CD4-positive, alpha-beta T cell treated with Interleukin-15 for 4 hours (primary cell): ENCODE data around the gene BNC2.
"Not testable (repeated sequence)": the region's sequence is repeated elsewhere in the genome, so short reads cannot be mapped to it uniquely, and the experiment has no call there.

Experiments
- DNase-seq: peaks from one replicate; pipeline ENCODE4 v3.0.0-alpha.2; 2020; ENCODE audit warnings: low spot score

Gene BNC2

GRCh38 chr9:16487915-16488314 is 382.6 kb downstream of the BNC2 start:
- DNase-seq: no peak

- DNase-seq: no peak
Observed at GRCh38 chr9:16485575-16486321, 384.7 kb downstream of the BNC2 start.

GRCh38 chr9:16485160-16485559 is 385.3 kb downstream of the BNC2 start:
- no peak for DNase-seq

- no peak for DNase-seq
Observed at GRCh38 chr9:16484744-16485143, 385.7 kb downstream of the BNC2 start.

- no peak for DNase-seq
Observed at GRCh38 chr9:16484180-16484579, 386.3 kb downstream of the BNC2 start.

GRCh38 chr9:16482764-16483163 is 387.7 kb downstream of the BNC2 start:
- no peak for DNase-seq

- not testable (repeated sequence) for DNase-seq
Observed at GRCh38 chr9:16480584-16480983, 389.9 kb downstream of the BNC2 start.

- DNase-seq: no peak
Observed at GRCh38 chr9:16475996-16476395, 394.5 kb downstream of the BNC2 start.

- no peak for DNase-seq
Observed at GRCh38 chr9:16475257-16475656, 395.2 kb downstream of the BNC2 start.

- no peak for DNase-seq
Observed at GRCh38 chr9:16469184-16469583, 401.3 kb downstream of the BNC2 start.

- no peak for DNase-seq
Observed at GRCh38 chr9:16461851-16462250, 408.6 kb downstream of the BNC2 start.

- DNase-seq: no peak
Observed at GRCh38 chr9:16461137-16461840, 409.2 kb downstream of the BNC2 start.

- DNase-seq: no peak
Observed at GRCh38 chr9:16460696-16461095, 409.8 kb downstream of the BNC2 start.

- DNase-seq: no peak
Observed at GRCh38 chr9:16459421-16460148, 410.9 kb downstream of the BNC2 start.

- no peak for DNase-seq
Observed at GRCh38 chr9:16458696-16459420, 411.6 kb downstream of the BNC2 start.

- no peak for DNase-seq
Observed at GRCh38 chr9:16455842-16456241, 414.6 kb downstream of the BNC2 start.

- no peak for DNase-seq
Observed at GRCh38 chr9:16453390-16453789, 417.1 kb downstream of the BNC2 start.

- DNase-seq: no peak
Observed at GRCh38 chr9:16450578-16450977, 419.9 kb downstream of the BNC2 start.

GRCh38 chr9:16450043-16450442 is 420.4 kb downstream of the BNC2 start:
- no peak for DNase-seq

- no peak for DNase-seq
Observed at GRCh38 chr9:16449076-16449730, 421.3 kb downstream of the BNC2 start.

GRCh38 chr9:16447946-16448345 is 422.5 kb downstream of the BNC2 start:
- DNase-seq: no peak

- DNase-seq: no peak
Observed at GRCh38 chr9:16446636-16447035, 423.8 kb downstream of the BNC2 start.
